Measurements from ENCODE around the gene DGLUCY.

DNA sequence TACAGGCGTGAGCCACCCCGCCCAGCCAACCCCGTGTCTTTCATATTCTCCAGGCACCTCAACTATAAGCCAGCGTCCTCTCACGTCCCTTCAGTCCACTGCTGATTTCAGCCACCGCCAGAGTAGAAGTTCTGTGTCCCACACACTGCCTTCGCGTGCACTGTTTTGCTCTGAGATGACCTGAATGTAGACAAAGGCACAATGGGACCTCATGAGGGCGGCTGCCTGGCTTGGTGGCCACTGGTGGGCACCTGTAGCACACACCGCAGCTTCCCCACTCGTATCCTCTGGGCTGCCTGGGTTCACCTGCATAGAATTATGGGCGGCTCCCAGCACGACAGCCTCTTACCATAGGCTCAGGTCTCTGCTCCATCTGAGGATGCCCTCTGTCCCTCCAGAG lies 73.4 kb downstream of the DGLUCY start:
- no peak for TF ChIP-seq POLR2A (IDR thresholded peaks at IDR 0.05)
- no peak for TF ChIP-seq POLR2AphosphoS5 (IDR thresholded peaks at IDR 0.05)

Measured in spleen (tissue), 3 donors.